ENCODE data around the gene IL32. TPM values are rescaled to one million over a fixed set of nuclear protein-coding genes. Genes with fewer than 3 reads are reported as not detected.
"Not testable (repeated sequence)": the region's sequence is repeated elsewhere in the genome, so short reads cannot be mapped to it uniquely, and the experiment has no call there.

The IL32 gene
- total RNA-seq, 2 donors from 2014 or later, result 51.7 to 64.0 TPM

GRCh38 chr16:3060339-3061127 lies 4.9 kb upstream of the IL32 start:
- intact Hi-C loops (cut with DNase I), result no loop called here
- DNase-seq (no peak), ATAC-seq (no peak)

GRCh38 chr16:3062553-3062952 lies 2.9 kb upstream of the IL32 start:
- intact Hi-C loops (cut with DNase I), result no loop called here
- DNase-seq (no peak), ATAC-seq (no peak)

DNA sequence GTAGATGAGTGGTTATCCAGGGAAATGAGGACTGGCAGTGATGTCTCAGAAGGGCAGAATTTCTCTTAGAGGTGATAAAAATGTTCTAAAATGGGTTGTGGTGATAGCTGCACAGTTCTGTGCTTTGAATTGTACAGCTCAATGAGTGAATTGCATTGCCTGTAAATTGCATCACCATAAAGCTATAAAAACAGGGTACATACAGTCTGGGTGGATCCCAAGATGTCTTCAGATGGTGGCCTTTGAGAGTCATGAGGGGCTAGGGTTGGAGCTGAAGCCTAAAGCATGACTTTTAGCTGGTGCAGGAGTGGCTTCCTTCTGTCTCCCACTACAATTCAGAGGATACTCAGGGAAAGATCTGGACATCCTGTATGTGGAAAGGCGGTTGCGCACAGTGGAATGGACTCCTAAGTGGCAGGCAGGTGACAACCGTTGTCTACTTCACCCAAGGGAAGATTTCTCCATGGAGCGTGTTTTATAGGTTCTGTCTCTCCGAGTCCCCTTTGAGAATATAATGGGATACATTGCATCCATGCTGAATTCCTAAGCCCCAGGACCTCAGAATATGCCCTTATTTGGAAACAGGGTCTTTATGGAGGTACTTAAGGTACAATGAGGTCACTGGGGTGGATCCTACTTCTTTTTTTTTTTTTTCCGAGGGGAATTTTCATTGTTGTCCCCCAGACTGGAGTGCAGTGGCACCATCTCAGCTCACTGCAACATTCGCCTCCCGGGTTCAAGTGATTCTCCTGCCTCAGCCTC lies 1.6 kb upstream of the IL32 start:
- no peak for ATAC-seq
- intact Hi-C loops (cut with DNase I), result no loop called here
- DNase-seq, result no peak

- peak; percentile 31 for DNase-seq
- peak; percentile 12 to 29 for ATAC-seq
- intact Hi-C loops (cut with DNase I), result no loop called here
Measured at GRCh38 chr16:3065742-3066439, 451 bp downstream of the IL32 start.

GRCh38 chr16:3066440-3066748 lies 954 bp downstream of the IL32 start:
- intact Hi-C loops (cut with DNase I), result no loop called here
- DNase-seq (no peak), ATAC-seq (no peak)

GRCh38 chr16:3068487-3068886 lies 3.0 kb downstream of the IL32 start:
- ATAC-seq (no peak), DNase-seq (no peak)
- intact Hi-C loops (cut with DNase I), result no loop called here

DNA sequence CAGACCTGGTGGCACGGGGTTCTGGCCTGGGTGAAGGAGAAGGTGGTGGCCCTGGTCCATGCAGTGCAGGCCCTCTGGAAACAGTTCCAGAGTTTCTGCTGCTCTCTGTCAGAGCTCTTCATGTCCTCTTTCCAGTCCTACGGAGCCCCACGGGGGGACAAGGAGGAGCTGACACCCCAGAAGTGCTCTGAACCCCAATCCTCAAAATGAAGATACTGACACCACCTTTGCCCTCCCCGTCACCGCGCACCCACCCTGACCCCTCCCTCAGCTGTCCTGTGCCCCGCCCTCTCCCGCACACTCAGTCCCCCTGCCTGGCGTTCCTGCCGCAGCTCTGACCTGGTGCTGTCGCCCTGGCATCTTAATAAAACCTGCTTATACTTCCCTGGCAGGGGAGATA lies 3.7 kb downstream of the IL32 start:
- ATAC-seq; intact Hi-C loops (cut with DNase I); DNase-seq: not testable (repeated sequence)

DNA sequence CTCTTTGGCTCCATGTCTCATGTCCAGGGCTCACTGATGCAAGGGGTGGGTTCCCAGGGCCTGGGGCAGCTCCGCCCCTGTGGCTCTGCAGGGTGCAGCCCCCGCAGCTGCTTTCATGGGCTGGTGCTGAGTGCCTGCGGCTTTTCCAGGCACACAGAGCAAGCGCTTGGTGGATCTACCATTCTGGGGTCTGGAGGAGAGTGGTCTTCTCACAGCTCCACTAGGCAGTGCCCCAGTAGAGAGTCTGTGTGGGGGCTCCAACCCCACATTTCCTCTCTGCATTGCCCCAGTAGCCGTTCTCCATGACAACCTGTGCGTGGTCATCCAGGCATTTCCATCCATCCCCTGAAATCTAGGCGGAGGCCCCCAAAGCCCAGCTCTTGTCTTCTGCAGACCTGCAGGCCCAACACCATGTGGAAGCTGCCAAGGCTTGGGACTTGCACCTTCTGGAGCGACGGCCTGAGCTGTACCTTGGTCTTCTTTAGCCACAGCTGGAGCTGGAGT lies 5.2 kb downstream of the IL32 start:
- DNase-seq, result no peak
- intact Hi-C loops (cut with DNase I), result no loop called here
- ATAC-seq, result no peak

DNA sequence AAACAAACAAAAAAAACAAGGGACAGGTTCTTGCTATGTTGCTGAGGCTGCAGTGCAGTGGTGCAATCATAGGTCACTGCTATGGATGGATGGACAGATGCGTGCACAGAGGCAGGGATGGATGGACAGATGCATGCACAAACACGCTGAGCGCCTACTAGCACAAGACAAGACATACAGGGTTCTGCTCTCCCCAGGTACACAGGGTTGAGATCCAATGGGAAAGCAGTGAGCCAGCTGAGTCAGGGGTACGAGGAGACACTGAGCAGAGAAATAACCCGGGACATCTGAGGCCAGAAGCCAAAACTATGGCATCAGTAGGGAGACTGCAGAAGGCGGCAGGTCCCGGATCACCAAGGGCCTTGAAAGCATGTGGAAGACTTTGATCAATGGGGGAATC lies 6.2 kb downstream of the IL32 start:
- intact Hi-C loops (cut with DNase I), result no loop called here
- ATAC-seq (no peak), DNase-seq (no peak)

- intact Hi-C loops (cut with DNase I); ATAC-seq; DNase-seq: not testable (repeated sequence)
Measured at GRCh38 chr16:3072148-3072547, 6.7 kb downstream of the IL32 start.

DNA sequence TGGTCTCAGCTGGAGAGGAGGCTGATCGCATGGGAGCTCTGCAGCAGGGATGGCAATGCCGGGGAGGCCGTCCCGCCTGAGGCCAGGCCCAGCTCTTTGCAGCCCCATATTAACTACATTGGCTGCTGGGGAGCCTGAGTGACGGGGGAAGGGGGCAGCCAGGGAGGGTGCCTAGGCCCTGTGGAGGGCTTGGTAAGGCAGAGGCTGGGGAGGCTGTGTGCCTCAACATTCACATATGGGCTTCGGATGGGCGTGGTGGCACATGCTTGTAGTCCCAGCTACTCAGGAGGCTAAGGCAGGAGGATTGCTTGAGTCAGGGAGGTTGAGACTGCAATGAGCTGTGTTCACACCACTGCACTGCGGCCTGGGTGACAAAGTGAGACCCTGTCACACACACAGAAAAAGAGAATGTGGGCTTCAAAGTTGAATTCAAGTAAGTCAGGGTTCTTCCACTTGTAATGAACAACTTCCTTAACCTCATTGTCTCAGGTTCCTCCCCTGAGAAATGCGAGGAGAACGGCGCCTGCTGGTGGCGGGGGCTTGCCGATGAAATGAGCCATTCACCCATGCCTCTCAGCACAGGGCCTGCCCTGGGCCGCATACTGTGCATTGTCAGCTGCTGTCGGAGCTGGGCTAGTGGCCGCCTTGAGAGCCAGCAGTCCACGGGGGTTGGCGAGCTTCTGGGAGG lies 7.3 kb downstream of the IL32 start:
- ATAC-seq; intact Hi-C loops (cut with DNase I); DNase-seq: not testable (repeated sequence)

GRCh38 chr16:3073448-3073847 lies 8.0 kb downstream of the IL32 start:
- intact Hi-C loops (cut with DNase I), result no loop called here
- DNase-seq, result no peak
- ATAC-seq, result no peak

GRCh38 chr16:3074860-3075522 lies 9.6 kb downstream of the IL32 start:
- ATAC-seq (peak; percentile 60 to 69), DNase-seq (no peak)
- intact Hi-C loops (cut with DNase I), result no loop called here

DNA sequence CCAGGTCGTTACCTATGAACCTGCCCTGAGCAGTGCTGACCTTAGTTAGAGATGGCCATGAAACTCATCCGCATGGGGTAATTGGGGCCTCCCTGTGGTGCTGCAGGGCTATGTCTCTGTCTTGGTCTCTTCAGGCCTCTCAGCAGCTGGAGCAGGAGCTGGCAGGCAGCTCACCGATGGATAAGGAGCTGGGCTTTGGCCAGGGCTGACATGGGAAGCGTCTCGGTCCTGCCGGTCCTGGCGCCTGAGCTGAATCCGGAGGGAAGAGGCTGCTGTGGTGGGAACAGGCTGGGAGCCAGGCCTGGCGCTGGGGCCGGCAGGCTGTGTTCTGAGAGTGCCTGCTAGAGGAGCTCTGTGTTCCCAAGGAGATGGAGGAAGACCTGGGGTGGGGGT lies 10.1 kb downstream of the IL32 start:
- ATAC-seq (peak; percentile 19 to 49), DNase-seq (peak; percentile 71)
- intact Hi-C loops (cut with DNase I), result no loop called here

- ATAC-seq, result not testable (repeated sequence)
Measured at GRCh38 chr16:3075946-3076345, 10.5 kb downstream of the IL32 start.

GRCh38 chr16:3076577-3076976 lies 11.1 kb downstream of the IL32 start:
- no peak for DNase-seq
- no peak for ATAC-seq
- intact Hi-C loops (cut with DNase I), result no loop called here

More at GRCh38 chr16:3075946-3076345, 10.5 kb downstream of the IL32 start:
- DNase-seq; intact Hi-C loops (cut with DNase I): not testable (repeated sequence)

- intact Hi-C loops (cut with DNase I), result no loop called here
- no peak for DNase-seq
- ATAC-seq, result no peak
Measured at GRCh38 chr16:3080024-3080423, 14.6 kb downstream of the IL32 start.

DNA sequence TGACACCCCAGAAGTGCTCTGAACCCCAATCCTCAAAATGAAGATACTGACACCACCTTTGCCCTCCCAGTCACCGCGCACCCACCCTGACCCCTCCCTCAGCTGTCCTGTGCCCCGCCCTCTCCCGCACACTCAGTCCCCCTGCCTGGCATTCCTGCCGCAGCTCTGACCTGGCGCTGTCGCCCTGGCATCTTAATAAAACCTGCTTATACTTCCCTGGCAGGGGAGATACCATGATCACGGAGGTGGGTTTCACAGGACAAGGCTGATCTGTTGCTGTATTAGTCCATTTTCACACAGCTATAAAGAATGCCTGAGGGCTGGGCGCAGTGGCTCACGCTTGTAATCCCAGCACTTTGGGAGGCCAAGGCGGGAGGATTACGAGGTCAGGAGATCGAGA lies 16.5 kb downstream of the IL32 start:
- intact Hi-C loops (cut with DNase I); DNase-seq; ATAC-seq: not testable (repeated sequence)

GRCh38 chr16:3083408-3083807 lies 18.0 kb downstream of the IL32 start:
- DNase-seq; ATAC-seq; intact Hi-C loops (cut with DNase I): not testable (repeated sequence)
